ENCODE data around the gene U2SURP.
"Not testable (repeated sequence)": the region's sequence is repeated elsewhere in the genome, so short reads cannot be mapped to it uniquely, and the experiment has no call there.

U2SURP gene

DNA sequence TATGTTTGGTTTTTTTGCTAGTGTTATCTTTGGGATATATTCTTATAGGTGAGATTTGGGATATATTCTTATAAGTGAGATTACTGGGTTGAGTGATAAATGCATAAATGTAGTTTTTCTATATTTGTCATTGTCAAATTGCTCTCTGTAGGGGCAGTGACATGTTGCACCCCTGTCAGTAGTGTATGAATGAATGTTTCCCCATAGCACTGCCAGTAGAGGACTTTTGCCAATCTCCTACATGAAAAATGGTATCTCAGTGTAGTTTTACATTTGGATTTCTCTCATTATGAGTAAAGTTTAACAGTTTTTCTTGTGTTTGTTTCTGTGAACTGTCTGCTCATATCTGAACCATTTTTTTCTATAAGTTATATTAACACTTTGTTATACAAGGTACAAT lies 13.6 kb downstream of the U2SURP start:
- no peak for DNase-seq (ENCODE audit: low read depth)

DNA sequence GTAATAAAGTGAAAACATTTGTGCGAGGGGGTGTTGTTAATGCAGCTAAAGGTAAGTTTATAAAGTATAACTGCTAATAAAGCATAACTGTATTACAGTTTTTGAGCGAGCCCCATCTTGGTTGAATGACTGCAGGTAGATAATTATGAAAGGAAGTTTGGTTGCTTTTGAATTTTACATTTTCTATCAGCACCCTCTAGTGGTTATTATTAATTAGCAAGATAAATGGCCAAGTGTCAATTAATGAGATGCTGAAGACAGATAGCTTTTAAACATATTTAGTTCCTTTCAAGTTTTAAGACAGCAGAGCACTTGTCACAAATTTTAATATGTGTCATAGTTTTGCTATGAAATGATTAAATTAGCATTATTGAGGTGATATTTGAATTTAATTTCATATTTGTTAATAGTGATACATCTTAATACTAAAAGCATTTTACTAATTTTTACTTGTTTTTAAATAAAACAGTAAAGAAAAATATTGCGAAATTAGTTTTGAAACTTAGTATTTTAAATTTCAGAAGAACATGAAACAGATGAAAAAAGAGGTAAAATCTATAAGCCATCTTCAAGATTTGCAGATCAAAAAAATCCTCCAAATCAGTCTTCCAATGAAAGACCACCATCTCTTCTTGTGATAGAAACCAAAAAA lies 15.1 kb downstream of the U2SURP start:
- peak; percentile 23 for DNase-seq (ENCODE audit: low read depth)

DNA sequence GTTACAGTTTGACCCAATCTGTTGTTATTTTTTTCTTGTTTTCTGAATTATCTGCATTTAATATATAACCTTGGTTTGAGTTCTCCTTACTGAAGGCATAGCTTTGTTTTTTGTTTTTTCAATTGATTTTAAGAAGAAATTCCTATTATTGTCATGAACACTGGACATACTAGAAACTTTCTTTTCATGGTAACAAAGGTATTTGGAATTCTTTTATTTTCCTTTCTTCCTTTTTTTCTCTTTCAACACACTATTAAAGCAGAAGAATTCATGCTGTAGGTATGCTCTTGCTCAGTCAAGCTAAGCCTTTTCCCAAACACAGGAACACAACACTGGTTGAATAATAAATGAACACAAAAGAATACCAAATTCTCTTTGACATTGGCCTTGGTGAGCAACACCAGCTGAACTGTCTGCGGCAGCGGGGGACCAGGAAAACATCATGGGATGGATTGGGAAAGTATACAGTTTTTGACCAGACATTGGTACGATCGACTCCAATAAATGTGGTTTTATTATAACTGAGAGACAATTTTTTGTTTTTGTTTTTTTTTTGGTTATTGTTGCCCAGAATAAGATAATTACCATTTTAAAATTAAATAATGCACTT lies 23.1 kb downstream of the U2SURP start:
- DNase-seq (ENCODE audit: low read depth), result no peak

DNA sequence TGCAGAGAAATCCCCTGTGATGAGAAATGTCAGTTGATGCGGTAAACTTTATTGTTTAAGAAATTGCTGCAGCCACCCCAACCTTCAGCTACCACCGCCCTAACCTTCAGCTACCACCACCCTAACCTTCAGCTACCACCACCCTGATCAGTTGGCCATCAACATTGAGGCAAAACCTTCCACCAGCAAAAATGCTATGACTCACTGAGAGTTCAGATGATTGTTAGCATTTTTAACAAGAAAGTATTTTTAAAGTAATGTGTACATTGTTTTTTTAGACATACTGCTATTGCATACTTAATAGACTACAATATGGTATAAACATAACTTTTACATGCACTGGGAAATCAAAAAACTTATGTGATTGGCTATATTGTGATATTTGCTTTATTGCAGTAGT lies 30.0 kb downstream of the U2SURP start:
- DNase-seq (ENCODE audit: low read depth), result peak; percentile 9

DNA sequence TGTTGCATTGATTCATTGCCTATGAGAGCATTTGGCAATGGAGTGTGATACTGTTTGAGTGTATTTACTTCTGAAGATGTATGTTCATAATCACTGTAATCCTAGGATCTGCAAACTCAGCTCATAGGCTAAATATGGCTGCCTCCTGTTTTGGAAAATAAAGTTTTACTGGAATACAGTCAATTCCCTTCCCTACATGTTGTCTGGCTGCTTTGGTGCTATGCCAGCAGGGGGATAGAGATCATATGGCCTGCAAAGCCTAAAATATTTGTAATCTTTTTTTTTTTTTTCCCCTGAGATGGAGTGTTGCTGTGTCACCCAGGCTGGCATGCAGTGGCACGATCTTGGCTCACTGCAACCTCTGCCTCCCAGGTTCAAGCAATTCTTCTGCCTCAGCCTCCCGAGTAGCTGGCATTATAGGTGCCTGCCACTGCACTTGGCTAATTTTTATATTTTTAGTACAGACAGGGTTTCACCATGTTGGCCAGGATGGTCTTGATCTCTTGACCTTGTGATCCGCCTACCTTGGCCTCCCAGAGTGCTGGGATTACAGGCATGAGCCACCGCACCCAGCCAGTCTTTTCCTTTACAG lies 30.5 kb downstream of the U2SURP start:
- DNase-seq (ENCODE audit: low read depth), result not testable (repeated sequence)

DNA sequence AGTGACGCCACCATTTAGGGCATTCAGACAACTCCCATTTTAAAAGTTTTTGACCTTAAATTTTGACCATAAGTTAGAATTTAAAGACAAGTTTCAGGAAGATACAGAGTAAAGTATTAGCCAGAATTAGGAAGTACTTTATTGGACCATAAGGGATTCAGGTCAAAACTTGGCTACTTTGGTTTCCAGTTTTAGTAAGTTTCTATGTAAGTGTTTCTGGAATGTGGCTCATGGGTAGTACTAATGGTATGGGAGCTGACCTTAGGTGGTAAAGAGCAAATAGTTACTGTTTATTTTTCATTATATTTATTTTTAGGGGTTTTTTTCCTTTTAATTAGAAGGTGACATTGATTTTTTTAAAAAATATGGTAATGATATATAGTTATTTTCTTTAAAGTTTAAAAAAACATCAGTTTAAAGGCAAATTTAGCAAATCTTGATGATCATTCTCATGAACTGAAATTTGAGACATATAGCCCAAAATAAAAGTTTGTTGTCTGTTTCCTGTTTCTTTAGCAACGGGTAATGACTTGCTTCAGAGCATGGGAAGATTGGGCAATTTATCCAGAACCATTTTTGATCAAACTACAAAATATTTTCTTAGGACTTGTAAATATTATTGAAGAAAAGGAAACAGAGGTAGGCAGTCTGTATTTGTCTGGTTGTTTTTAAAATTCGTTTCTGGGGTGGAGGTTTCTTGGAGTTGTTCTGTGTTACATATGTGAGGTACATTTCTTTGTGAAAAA lies 34.3 kb downstream of the U2SURP start:
- peak; percentile 25 for DNase-seq (ENCODE audit: low read depth)

DNA sequence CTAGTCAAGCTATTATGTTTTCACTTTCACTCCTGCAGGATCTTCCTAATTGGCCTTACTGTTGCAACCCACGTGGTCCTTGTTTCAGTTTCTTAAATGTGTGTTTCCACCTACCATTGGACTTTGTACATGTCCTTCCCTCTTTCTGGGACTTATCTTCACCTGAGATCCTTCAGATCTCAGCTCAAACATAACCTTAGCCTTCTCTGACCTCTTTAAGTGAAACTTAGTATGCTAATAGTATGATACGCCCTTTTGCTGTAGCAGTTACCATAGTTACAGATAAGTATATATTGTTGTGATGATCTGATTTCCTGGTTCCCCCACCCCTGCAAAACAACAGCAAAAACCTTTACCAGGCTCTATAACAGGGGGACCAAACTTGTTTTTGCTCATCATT lies 35.2 kb downstream of the U2SURP start:
- no peak for DNase-seq (ENCODE audit: low read depth)

DNA sequence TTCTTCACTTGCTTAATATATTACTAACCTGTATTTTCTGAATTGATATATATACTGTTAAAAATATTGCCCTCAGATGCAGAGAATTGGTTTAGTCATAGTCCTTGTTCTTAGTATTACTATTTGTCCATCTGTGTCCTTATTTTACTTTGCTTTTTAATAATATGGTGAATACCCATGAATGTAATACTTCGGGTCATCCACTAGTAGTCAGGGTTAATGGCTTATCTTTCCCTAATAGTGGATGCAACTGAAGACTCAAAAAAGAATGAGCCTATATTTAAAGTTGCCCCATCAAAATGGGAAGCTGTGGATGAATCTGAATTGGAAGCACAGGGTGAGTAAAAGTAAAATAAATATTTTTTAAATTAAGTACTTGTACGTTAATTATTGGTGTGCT lies 36.5 kb downstream of the U2SURP start:
- DNase-seq (ENCODE audit: low read depth), result no peak

DNA sequence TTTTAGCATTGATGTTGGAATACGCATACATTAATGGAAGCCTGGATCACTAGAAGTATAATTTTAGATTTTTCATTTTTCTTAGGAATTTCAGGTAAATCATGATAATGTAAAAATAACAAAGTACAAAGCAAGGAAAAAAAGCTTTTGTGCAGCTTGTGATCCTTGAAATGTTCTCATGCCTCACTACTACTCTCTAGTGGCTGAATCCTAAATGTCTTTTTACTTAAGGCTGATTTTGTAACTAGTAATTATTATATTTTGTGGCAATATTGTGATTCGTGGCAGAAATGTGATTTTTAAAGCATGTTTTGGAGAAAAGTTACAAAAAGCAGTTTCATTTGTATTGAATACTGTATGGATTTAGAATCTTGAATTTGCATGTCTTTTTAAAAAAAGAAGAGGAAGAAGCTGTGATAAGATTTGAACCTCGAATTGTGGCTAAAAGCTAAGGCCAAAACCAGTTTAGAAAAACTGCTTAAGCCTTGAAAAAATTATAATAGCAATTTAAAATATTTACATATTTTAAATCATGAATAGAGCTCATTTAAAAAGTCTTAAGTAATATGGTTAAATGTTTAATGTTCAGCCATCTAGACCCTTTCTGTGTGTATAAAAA lies 39.0 kb downstream of the U2SURP start:
- peak; percentile 21 for DNase-seq (ENCODE audit: low read depth)

DNA sequence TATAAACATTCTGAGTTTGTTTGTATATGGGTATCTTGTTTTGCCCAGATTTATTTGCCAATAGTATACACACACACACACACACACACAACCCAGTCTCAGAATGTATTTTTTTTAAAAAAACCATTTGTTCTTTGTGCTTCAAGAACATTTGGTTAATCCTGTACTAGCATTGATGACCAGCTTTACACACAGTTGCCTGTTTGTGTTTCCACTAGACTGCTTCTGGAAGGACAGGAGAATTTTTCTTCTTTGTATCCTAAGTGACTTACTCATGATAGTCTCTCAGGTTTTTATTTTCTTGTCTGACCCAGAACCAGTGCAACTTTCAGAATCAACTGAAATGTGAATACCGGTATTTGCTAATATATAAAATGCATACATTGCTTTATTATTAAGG lies 40.5 kb downstream of the U2SURP start:
- no peak for DNase-seq (ENCODE audit: low read depth)

DNA sequence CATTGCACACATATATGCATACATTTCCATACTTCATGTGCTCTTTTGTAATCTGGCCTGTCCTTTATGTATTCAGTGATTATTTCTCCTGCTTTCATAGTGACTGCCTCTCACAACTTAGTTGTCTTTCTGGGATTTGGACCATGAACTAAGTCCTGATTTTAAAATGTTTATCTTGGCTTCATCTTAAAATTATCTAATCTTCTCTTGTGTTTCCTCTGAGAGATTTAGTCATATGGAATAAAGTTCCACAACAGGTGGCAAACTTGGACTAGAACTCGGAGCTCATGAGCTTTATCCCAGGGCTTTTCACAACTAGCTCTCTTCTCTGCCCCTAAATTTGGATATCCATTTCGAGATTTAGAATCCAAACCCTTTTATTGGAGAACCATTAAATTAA lies 44.3 kb downstream of the U2SURP start:
- DNase-seq (ENCODE audit: low read depth), result no peak

DNA sequence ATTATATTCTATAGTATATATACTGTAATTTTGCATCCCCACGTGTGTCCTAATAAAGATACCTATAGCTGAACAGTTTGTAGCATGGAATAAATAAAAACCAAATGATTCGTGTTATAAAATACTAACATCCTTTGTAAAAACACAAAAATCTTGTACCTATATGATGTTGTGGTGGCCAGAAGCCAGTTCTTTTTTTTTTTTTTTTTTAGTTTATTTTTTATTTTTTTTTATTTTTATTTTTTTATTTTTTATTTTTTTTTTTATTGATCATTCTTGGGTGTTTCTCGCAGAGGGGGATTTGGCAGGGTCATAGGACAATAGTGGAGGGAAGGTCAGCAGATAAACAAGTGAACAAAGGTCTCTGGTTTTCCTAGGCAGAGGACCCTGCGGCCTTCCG lies 44.7 kb downstream of the U2SURP start:
- not testable (repeated sequence) for DNase-seq (ENCODE audit: low read depth)

DNA sequence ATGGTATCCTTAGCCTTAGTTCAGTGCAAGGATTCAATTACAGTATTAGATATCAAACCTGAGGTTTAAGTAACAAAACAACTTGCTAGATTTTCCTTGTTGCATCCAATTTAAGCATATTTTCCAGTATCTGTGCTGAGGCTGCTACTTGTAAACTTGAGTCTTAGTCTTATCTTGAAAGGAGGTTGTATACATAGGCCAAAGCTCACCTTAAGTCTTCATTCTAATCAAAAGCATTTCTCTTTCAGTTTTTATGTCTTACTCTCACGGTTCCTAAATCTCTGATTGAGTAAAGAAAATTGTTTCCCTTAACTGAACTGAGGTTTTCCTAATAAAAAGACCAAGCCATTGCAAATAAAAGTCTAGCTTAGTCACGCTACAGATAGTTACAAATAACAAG lies 52.6 kb downstream of the U2SURP start:
- DNase-seq (ENCODE audit: low read depth), result no peak

DNA sequence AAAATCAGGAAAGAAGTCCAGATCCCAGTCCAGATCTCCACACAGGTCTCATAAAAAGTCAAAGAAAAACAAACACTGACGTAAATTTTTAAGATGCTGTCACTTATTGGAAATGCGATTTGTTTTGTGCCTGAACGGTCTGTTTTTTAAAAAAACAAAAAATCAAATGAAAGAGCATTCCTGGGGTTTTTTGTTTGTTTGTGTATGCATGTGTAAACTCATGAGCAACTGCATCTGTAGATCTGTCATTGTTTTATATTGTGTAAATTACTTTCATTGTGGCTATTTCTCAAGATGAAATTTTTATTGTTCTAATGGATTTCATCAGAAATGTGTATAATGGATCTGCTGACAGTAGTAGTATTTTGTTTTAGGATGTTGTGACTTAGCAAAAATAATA lies 55.0 kb downstream of the U2SURP start:
- no peak for DNase-seq (ENCODE audit: low read depth)

DNA sequence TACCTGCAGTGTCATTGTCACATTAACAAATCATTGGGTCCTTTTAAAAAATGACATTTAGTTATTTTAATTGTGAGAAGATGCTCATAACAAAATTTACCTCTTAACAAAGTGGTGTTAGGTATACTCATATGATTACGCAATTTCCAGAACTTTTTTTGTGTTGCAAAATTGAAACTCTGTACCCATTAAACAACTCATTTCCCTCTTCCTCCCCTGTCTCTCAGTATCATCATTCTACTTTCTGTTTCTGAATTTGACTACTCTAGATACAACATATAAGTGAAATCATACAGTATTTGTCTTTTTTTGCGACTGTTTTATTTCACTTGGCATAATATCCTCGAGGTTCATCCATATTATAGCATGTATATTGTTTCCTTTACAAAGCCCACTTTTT lies 59.5 kb downstream of the U2SURP start:
- DNase-seq (ENCODE audit: low read depth), result no peak

DNA sequence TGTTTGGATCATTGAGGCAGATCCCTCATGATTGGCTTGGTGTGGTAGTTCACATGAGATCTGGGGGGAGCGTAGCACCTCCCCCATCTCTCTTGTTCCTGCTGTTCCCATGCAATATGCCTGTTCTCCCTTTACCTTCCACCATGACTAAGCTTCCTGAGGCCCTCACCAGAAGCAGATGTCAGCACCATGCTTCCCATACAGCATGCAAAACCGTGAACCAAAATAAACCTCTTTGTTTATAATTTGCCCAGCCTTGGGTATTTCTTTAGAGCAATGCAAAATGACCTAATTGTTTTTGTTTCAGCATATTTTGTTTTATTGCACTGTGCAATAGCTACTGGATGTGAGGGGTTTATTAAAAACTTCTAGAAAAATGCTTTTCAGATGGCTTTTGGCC lies 61.6 kb downstream of the U2SURP start:
- peak; percentile 39 for DNase-seq (ENCODE audit: low read depth)

DNA sequence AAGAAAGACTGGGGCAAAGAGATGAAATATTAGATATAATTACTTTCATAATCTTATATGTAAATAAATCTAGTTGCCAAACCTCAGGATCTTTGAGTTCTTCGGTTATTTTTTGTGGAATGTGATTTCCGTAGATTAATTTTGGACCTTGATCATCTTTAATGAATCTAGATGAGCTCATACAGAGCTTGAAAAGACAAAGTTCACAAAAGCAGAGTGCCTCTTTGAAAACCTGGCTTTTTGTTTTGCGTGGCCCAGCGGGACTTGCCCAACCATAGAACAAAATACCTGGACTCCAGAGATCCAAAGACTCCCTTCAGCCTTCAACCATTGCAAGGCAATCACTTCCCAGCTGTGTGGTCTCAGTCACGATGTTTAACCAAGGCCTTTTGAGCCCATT lies 63.4 kb downstream of the U2SURP start:
- no peak for DNase-seq (ENCODE audit: low read depth)

DNA sequence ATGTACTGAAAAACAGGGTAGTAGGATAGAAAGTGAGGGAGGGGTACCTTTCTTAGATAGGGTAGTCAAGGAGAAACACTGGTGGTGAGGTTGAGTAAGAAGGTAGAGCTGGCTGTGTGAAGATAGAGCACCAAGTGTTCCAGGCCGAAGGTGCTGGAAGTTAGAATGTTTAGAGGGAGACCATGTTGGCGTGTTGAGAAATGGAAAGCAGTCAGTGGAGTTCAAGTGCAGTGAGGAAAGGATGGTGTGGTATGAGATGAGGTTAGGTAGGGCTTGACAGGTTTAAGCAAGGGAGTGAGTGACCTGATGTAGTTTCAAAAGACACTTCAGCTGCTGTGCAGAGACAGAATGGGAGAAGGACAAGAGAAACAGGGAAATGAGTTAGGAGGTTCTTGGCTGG lies 64.0 kb downstream of the U2SURP start:
- DNase-seq (ENCODE audit: low read depth), result no peak

DNA sequence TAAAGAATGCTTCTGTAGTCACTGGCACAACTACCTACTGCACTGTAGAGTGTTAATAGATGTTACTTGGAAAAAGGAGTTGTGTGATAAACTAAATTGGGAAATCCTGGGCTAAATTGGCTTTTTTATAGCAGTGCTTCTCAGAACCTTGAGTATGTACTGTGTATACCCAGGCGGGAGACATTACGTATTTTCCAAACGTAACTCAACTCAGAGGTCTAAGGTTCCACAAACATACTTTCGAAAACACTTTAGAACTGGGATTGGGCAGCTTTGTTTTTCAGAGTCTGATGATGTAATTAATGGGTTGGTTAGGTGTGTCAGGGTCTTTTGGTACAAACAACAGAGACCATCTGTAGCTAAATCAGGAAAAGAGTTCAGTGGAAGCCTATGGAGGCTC lies 64.7 kb downstream of the U2SURP start:
- no peak for DNase-seq (ENCODE audit: low read depth)

DNA sequence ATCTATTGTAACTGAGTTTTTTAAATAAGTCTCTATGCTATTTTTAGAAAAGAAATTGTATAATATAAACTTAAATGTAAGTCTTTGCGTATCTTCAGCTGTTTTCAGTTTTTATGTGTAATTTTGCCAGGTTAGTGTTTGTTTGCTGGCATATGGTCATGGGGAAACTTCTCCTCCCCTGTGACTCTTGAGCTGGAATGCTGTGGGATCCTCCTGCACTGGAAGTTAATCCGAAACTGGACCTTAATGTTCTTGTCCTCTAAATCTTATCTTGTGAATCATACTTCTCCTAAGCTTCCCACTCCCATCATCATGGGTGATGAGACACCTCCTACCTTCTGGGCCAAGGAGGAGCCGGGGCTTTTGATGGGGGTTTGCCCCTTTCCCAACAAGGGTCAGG lies 65.8 kb downstream of the U2SURP start:
- DNase-seq (ENCODE audit: low read depth), result peak; percentile 35

DNA sequence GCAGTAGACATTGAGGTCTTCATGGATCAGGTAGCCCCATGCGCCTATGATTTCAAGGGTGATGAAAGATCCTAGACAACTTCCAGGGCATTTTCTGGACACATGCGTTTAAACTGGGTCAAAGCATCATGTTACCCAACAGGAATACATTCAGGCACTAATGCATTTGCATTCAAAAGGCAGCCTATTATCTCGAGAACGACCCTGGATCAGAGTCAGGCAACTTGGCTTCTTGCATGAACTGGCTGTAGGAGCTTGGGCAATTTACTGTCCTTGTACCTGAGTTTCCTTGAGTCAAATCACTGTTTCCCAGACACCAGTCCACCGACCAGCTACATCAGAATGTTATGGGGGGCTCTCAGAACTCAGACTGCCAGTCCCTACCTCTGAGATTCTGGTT lies 66.7 kb downstream of the U2SURP start:
- no peak for DNase-seq (ENCODE audit: low read depth)

DNA sequence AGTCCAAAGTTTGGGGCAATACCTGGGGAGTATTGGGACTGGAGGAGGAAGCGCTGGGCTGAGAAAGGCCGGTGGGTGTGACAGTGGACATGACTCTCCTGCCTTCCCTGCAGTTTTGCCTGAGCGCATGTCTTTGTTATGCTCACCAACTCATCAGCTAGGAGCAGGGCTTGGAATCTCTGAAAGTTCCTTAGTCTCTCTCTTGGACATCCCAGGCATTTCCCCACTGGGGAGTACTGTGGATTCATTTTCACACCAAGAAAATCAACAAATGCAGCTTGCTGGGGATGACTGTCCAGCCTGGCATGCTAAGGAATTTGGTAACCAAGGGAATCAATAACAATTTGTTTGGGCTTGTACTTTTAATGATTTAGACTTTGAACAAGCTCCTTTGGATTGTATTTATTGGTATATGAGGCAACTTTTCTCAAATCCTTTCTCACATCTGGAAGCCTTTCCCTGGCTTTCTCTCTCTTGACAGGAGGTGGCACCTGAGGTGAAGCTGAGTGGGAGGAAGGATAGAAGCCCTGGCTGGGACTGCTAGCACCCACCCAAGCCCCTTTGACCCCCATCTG lies 69.7 kb downstream of the U2SURP start:
- DNase-seq (ENCODE audit: low read depth), result peak; percentile 89

All from EH (cell line).